HuH-7.5 (cell line): ENCODE measurements around the gene IRF6.

Experiments used
- DNase-seq: peaks from one replicate; pipeline ENCODE4 v3.0.0; 2011; ENCODE audit warnings: low spot score

The IRF6 gene

DNA sequence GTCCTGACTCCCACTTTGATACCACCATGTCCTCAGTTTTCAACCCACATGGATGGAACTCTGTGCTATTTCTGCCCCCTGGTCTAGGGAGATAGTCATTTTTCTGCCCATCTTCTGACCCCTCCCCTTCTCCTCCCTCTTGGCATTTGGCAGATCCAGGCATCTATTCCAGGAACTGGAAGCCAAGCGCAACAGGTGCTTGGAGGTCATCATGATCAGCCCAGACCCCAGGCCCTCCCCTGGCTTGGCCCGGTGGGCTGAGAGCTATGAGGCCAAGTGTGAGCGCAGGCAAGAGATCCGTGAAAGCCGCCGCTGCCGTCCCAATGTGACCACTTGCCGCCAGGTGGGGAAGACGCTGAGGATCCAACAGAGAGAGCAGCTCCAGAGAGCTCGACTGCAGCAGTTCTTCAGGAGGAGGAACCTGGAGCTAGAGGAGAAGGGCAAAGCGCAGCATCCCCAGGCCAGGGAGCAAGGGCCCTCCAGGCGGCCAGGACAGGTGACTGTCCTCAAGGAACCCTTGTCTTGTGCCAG, 46.0 kb downstream of the IRF6 start:
- DNase-seq = no peak

DNA sequence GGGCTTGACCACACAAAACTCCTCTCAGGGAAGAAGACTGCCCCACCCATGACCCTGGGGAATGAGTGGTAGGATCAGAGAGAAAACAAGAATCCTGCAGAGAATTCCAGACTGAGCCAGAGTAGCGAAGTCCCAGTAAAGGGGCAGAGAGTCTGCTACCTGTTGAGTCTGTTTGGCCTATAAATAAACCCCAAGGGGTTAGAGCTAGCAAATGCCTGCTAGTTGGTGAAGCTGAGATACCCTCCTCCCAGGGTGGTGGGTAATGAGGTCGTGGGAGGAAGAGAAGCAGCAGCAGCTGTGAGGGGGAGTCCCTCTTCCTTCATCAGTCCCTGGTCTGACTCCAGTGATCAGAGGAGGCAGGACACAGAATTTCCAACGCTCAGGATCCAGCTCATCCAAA, 47.5 kb downstream of the IRF6 start:
- DNase-seq = no peak

DNA sequence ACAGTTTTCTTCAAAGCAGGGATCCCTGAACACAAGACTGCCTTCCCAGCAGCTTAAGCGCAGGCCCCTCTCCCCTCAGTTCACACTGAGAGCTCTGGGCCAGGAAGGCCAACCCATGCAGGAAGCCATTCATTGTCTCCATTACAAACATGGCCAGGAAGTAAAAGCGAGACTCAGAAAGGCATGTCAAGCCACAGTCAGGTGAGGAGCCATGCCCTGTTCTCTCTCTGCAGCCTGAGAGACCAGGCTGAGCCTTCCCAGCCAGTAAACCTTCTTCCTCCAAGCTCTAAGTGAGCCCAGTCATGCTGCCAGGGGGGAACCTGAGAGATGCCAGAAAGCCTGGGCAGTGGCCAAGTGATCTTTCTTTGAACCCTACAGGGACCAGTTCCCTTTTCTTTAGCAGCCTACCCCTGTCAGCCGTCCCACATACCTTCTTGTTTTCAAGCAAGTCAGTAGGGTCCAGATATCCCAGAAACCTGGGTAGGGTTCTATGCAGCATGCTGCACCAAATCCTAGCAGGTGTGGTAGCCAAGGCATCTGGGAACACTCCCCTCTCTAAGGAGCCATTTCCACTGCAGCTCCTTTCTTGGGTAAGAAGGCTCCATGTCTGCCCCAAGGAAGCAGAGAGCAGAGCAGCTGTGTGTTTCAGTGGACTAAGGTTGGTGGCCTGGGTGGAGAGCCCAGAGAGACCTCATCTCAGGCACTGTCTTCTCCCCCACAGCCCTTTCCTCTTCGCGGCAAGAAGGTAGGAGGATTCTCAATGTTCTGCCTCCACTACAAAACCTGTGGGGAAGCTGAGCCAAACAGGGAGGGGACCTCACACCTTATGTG, 49.1 kb downstream of the IRF6 start:
- DNase-seq = no peak

DNA sequence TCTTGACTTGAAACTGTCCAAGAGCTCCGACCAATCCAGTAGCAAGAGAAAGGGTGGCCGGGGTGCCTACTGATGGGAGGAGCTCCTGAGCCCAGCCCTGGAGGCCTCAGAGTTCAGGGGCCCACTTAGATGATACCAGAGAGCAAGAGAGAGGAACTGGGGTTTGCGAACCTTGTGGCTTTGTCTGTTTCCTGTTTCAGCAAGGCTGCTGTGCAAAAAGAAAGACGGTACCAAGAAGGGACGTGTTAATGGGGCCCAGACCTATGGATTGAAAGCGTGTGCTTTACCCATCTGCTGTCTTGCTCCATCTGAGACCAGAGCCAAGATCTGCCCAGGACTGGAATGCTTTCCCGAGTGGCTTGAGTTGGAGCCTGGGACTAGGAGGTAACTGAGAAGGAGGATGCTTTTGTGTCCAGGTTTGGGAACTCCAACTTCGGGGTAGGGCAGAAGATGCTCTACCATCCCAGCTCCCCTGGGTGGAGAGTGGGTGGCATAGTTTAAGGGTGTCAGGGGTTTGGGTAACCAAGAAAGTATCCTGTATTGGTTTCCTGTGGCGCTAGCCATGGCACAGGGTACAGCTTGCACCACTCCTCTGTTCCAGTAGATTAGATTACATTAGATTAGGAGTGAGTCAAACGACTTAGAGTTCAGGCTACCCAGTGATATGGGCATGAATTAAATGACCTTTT, 49.9 kb downstream of the IRF6 start, which contains the start of gene TRAF3IP3:
Gene TRAF3IP3, plus strand, starts transcription at position 128 of the 689 bp plus-strand sequence. CDS start 3,987 bp downstream, outside the sequence.
- DNase-seq = no peak

DNA sequence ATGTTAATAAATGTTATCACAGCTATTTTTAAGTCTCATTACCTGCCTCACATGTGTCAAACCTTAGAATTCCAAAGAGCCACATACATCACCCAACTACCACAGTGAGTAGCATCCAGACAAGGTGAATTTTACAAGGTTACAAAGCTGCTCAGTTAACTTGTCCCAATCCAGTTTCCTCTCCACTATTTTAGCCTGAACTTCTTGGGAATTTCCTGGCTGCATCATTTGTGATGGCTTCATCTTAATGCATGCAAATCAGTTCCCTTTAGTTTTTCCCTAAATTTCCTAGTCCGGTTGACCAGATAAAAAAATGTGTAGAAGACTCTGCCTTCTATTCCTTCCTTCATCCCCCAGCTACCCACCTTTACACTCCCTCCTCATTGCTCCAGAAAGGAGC, 50.7 kb downstream of the IRF6 start:
- no peak for DNase-seq

DNA sequence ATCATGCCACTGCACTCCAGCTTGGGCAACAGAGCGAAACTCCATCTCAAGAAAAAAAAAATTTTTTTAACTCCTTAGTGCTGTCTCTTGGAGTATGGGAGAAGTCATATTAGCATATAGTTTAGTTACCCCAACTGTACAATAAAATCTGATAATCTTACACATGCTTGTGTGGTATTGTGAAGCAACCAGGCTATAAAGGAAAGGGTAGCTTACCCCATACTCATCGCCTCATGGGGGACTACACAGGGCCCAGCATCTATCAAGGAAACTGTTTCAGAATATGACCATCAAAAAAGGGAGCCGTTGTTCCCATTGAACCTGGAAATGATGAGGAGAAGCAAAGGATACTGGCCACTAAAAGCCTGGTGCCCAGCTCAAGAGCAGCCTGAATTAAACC, 53.1 kb downstream of the IRF6 start:
- DNase-seq = no peak

DNA sequence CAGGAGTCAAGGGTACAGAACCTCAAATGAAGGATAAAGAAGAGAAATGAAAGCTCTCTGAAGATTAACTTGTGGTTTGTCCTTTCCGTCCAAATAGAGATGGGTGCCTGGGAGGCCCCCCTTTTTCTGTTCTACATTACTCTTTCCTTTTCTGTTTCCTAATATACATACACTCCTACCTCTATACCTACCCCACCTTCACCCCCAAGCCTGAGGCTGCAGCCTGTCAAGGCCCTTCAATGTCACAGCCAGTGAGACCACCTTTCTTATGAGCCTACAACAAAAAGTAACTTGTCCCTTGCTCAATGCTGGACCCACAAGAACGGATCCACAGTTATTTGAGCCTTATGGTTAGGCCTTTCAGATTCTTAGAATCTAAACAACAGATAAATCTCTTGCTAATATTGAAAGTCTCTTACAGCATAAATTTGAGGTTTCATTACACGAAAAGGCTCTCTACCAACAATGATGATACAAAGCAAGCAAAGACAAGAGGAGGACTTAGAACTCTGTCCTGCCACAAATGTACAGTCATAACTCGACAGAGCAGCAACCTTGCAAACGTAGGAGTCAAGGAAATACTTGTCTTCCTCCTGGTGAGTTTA, 54.2 kb downstream of the IRF6 start:
- no peak for DNase-seq

DNA sequence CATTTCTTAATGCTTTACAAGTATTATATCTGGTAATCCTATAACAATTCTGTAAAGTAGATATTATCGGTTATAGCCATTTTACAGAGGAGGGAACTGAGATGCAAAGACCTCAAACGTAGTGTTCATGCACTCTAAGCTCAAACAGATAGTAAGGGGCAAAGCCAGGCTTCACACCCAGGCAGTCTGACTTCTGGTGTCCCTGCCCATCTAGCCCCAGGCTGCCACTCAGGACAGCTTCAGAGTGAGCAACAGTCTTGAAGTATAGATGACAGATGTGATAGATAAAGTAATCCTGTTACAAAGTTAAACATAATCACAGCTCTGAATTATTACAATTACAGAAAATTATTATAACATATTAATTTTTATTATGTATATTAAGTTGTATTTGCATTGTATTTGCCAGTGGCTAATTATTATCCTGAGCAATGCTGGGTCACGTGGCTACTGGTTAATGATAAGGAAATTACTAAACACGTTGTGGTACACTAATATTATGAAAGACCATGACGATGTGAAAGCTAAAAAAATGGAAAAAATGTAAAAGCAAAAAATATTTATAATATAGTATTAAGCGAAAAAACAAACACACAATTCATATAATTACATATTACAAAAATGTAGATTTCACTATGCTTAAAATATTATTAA, 56.1 kb downstream of the IRF6 start:
- no peak for DNase-seq

DNA sequence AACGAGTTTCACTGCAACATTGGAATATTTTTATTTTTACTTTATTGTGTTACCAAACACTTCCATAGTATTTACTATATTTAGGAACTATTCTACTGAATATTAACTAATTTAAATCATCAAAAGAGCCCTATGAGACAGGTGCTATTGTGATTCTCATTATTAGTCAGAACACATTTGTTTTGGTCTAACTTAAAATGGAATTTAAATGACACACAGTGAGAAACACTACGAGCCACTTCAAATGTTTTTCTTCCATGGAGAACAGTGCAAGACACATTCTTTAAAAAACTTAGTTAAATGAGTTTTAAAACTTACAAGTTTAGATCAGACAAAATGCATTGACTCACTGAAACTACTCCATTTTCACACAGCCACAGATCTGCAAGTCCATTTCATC, 56.7 kb downstream of the IRF6 start:
- DNase-seq = no peak

DNA sequence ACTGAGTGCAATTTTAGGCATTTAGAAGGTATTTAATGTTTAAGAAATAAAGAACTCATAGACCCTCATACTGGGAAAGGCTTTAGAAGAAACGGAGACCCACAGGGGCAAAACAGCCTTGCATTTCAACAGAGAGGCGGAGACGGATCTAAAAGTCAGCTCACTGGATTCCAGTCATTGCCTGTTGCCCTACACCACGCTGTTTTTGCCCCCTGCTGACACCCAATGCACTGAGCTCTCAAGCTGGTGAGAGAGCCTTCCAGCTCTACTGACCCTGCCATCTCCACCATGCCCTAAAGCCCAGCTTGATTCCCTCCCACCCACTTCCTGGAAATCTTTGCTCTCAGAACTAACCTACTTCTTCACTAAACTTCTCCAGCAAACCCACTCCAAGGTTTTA, 57.3 kb downstream of the IRF6 start:
- no peak for DNase-seq

DNA sequence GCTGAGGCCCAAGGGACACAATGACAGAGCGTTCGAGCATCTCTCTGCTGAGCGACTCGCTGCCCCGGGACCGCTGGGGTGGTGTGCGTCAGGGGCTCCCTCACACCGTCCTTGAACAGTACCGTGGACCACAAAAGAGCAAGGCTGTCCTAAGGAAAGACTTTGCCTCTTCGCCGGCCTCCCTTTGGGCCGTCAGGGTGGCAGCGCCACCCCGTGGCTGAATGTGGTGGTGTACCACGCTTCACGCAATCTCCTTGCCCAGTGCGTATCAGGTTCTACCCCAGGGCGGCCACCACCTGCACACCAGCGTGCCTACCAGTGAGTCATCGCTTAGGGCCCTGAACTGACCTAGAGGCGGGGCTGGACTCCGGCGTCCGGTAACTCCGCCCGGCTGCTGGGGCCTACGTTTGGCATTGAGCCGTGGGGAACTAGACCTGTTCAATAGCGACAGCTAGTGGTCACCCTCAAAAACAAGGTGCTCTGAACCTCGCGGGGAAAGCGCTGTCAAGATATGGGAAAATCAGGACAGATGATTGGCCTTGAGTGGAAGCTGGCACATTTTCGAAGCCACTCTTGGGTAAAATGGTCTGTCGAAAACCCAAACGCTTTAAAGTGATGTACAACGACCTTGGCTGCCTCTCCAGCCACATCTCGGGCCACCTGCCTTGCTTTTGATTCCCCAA, 58.2 kb downstream of the IRF6 start:
- DNase-seq = peak; percentile 65

DNA sequence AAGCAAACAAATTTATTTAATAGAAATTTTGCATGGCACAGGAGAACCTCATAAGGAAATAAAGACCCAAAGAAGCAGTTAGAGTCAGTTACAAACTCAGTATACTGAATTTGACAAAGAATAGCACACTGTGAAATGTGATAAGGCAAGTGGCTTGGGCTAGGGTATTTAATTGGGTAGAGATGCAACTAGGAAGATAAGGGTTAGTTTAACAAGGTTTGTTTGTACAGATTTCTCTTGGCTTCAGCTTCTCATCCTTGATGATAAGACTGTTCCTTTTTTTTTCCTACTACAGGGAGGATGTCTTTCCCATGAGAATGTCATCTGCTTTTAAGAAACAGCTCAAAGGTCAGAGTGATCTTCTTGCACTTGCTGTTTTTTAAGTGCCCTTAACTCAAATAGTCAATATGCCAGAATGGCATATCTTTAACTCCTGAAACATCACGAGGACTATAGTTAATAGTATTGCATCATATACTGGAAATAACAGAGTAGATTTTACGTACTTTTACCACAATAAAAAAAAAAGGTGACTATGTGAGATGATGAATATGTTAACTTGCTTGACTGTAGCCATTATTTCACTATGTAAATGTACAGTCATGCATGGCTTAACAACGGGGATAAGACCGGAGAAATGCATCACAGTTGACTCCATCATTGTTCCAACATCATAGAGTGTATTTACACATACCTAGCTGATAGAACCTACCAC, 59.3 kb downstream of the IRF6 start:
- no peak for DNase-seq

DNA sequence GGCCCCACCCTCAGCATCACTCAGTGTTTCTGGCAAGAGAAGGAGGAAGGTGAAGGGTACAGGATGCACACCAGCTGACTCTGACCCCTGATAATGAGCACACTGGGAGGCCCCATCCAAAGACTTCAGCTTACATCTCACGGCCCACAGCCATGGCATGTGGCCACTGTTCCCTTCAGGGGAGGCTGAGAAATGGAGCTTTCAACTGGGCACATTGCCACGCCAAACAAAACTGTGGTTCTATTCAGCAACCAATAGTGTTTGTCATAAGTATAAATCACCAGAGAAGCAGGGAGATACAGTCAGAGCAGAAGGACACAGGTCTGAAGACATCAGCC, 62.8 kb downstream of the IRF6 start:
- DNase-seq = no peak

DNA sequence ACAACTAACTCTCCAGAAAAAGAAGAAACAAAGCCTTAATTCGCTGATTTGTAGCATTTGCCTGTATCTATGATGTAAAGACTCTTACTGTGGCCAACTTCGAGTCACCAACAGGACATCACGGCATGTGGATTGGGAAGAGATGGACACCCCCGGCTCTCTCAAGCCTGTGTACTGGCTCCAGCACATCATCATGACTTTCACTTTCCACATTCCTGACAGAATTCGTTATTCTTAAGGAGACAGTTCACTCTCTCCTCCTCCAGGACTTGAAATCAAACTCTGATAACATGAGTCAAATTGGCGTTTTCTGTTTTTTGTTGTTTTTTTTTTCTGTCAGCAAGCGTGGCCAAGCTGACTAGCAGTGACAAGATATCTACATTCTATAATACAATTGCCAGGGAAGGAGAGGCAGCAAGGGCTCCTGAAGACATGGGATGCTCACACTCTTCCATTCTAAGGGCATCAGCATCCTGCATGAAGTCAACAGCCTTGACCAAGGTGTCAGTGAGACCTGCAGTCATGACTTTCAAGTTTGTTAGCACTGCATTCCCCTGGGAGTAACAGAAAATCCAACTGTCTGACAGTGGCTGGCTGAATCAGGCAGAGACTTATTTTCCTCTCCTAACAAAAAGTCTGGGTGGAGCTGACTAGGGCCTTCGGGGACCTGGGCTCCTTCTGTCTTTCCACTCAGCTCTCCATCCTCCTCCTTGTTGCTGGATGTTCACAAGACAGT, 63.4 kb downstream of the IRF6 start:
- DNase-seq = no peak

DNA sequence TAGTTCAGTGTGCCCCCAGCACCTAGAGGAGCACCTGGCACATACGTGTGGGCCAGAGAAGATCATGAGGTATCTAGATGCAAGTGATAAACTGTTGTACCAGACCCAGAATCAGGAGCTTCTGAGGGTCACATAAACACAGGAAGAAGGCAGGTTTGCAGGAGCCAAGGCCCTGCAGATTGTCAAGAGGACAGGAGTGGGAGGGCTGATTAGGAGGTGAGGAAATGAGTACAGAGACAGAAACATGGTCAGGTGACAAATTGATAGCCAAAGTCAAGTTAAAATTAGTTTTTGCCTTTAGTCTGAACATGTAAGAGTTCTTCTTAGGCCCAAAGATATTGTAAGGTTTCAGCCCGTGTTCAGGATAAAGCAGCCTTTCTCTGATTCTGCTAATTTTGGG, 64.1 kb downstream of the IRF6 start:
- DNase-seq = no peak

DNA sequence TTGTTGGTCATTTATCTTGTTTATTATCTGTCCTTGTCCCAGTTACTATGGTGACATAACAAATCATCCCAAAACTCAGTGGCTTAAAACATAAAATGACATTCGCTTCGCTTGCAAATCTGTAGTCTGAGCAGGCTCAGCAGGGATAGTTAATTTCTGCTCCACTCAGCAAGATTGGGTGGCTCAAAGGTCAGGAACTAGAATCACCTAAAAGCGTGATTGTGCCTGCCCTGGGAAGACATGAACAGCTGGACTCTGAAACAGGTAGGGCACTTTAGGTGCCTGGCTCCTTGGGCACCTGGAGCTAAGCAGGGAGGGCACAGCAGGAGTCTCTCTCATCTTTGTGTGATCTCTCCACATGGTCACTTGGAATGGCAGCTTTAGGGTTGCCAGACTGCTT, 64.7 kb downstream of the IRF6 start:
- no peak for DNase-seq

DNA sequence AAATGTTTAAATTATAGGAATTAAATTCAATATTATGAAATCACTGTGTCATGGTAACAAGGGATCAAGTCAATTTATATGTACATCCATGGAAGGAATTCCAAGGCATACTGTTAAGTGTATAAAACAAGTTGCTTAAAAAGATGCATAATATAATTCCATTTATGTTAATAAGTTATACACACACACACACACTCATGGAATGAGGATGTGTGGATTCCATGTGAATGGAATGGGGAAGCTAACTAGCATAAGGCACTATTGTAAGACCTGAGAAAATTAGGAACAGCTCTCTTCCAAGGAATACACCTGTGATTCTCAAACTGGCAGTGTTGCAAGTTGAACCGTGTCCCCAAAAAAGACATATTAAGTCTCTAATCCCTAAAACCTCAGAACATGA, 67.7 kb downstream of the IRF6 start:
- no peak for DNase-seq

DNA sequence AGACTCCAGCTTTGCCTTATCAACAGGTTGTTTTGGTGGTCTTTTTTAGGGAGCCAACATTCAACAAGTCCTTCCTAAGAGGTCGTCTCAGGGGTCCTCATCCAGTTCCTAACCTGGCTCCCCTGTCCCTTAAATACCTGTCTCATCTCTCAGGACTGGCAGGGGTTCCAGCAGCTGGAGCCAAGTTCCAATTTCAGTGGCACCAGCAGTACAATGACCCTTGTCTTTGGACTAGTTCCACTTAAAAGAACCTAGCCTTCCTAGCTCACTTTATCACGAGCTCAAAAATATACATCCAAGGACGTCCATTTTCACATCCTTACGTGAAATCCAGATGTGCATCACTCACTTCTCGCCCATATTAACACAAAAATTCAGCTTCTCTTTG, 68.8 kb downstream of the IRF6 start:
- DNase-seq = no peak

DNA sequence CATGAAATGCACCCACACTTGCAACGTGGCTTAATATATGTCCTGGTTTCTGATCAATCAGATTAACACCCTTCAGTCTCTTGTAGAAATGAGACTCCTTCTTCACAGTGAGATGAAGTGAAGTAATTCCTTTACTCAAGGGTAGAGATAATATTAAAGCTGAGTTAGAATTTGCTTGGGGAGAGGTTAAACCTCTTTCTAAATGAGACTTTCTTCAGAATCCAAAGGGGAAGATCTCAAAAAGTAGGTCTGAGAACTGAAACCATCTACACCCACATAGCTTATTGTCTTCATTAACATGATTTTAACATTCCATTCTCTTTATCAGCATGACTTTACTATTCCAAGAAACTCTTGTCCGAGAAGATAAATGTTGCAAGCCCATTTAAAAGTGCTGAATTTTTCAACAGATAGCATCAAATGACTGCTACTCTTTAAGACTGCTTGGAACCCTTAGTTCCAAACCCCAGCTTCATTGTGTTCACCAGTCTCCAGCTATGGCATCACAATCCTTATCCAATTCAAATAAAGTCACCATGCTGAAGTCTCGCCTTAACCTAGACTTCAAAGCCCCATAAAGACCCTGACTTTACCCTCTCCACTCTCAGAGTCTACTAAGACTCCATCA, 69.3 kb downstream of the IRF6 start:
- DNase-seq = no peak
